ENCODE data around the gene TNFAIP3.

The TNFAIP3 gene

GRCh38 chr6:137823826-137824555 is 43.1 kb upstream of the TNFAIP3 start:
- peak; percentile 81 to 93 for DNase-seq (ENCODE audit: low read depth in 2 of 2)
- TF ChIP-seq, protein P1, sequence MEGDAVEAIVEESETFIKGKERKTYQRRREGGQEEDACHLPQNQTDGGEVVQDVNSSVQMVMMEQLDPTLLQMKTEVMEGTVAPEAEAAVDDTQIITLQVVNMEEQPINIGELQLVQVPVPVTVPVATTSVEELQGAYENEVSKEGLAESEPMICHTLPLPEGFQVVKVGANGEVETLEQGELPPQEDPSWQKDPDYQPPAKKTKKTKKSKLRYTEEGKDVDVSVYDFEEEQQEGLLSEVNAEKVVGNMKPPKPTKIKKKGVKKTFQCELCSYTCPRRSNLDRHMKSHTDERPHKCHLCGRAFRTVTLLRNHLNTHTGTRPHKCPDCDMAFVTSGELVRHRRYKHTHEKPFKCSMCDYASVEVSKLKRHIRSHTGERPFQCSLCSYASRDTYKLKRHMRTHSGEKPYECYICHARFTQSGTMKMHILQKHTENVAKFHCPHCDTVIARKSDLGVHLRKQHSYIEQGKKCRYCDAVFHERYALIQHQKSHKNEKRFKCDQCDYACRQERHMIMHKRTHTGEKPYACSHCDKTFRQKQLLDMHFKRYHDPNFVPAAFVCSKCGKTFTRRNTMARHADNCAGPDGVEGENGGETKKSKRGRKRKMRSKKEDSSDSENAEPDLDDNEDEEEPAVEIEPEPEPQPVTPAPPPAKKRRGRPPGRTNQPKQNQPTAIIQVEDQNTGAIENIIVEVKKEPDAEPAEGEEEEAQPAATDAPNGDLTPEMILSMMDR (IDR thresholded peaks at IDR 0.05; ENCODE audit: low read depth, low read length): no peak
- H3K4me3 ChIP-seq (replicated peaks in 1 of 2; ENCODE audit: low read depth in 2 of 2, low read length in 2 of 2): no peak overlapping the region

GRCh38 chr6:137824556-137824879 is 42.5 kb upstream of the TNFAIP3 start:
- no peak for DNase-seq (ENCODE audit: low read depth in 2 of 2)
- TF ChIP-seq, protein P1 (IDR thresholded peaks at IDR 0.05; ENCODE audit: low read depth, low read length): no peak
- no peak overlapping the region for H3K4me3 ChIP-seq (replicated peaks in 1 of 2; ENCODE audit: low read depth in 2 of 2, low read length in 2 of 2)

GRCh38 chr6:137824896-137825295 is 42.2 kb upstream of the TNFAIP3 start:
- no peak for DNase-seq (ENCODE audit: low read depth in 2 of 2)
- TF ChIP-seq, protein P1 (IDR thresholded peaks at IDR 0.05; ENCODE audit: low read depth, low read length): no peak
- no peak overlapping the region for H3K4me3 ChIP-seq (replicated peaks in 1 of 2; ENCODE audit: low read depth in 2 of 2, low read length in 2 of 2)

DNA sequence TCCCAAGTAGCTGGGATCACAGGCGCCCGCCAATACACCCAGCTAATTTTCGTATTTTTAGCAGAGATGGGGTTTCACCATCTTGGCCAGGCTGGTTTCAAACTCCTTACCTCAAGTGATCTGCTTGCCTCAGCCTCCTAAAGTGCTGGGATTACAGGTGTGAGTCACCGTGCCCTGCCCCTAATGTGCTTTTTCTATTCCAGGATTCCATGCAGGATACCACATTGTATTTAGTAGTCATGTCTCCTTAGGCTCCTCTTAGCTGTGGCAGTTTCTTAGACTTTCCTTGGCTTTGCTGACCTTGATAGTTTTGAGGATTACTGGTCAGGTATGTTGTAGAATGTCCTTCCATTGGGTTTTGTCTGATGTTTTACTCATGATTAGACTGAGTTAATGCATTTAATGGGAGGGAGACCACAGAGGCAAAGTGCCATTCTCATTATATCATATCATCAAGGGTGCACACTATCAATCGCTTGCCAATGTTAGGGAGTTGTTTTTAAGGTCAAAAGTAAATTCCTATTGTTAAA is 39.6 kb upstream of the TNFAIP3 start:
- TF ChIP-seq, protein P1 (IDR thresholded peaks at IDR 0.05; ENCODE audit: low read depth, low read length): no peak
- no peak for DNase-seq (ENCODE audit: low read depth in 2 of 2)
- no peak overlapping the region for H3K4me3 ChIP-seq (replicated peaks in 1 of 2; ENCODE audit: low read depth in 2 of 2, low read length in 2 of 2)

DNA sequence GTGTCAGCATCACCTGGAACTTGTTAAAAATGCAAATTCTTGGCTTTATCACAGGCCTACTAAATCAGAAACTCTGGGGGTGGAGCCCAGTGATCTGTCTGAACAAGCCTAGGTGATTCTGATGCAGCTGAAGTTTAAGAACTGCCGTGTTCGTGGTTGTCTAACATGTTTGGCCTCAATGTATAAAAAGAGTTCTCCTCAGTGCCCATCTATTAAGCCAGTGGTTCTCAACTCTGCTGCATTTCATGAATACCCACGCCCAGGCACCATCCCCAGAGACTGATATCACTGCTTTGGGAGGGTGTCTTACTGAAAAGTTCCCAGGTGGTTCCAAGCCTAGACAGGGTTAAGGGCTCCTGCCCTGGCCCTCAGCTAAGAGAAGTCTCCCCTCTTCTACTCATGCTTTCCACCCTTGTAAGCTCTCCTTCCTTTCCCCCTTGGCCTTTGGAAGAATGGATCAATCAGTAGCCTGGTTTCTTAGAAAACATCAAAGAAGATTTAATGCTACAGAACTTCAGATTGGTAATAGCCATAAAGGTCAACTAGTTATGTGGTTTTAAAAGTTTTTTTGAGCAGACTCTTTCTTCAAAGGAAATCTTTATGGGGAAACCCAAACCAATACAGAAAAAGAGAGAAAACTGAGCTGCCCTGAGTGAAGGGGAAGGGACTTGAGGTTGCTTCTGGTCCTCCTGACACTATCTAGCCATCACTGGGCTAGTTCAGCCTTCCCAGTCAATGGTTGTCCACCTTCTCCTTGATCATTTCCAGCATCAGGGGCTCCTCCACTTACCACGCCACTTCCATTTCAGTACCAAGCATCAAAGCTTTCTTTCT is 38.9 kb upstream of the TNFAIP3 start:
- no peak for DNase-seq (ENCODE audit: low read depth in 2 of 2)
- H3K4me3 ChIP-seq (replicated peaks in 1 of 2; ENCODE audit: low read depth in 2 of 2, low read length in 2 of 2): no peak overlapping the region
- TF ChIP-seq, protein P1 (IDR thresholded peaks at IDR 0.05; ENCODE audit: low read depth, low read length): no peak

GRCh38 chr6:137829641-137830083 is 37.4 kb upstream of the TNFAIP3 start:
- peak; percentile 48 to 80 for DNase-seq (ENCODE audit: low read depth in 2 of 2)
- TF ChIP-seq, protein P1 (IDR thresholded peaks at IDR 0.05; ENCODE audit: low read depth, low read length): no peak
- no peak overlapping the region for H3K4me3 ChIP-seq (replicated peaks in 1 of 2; ENCODE audit: low read depth in 2 of 2, low read length in 2 of 2)
